ENCODE results near the gene LTA4H. TPM values are rescaled to one million over a fixed set of nuclear protein-coding genes. Genes with fewer than 3 reads are reported as not detected.

LTA4H gene
- total and polyA plus RNA-seq, 2 of the 4 experiments (the other 2 are of a cell fraction): 41.0 to 43.3 TPM

GRCh38 chr12:95995238-95996031 lies 40.0 kb downstream of the LTA4H start (continued):
- no peak for TF ChIP-seq FOS (IDR thresholded peaks at IDR 0.05; ENCODE audit: low read depth, low read length)

- H4K5ac ChIP-seq (ENCODE audit: low read depth, low read length): no peak overlapping the region
- H3K36me3 ChIP-seq (ENCODE audit: control insufficient read depth, insufficient read depth, low read length): no peaks in the 10 kb centered on the region
- no peak overlapping the region for H2AFZ ChIP-seq (replicated peaks; ENCODE audit: low read length, poor library complexity)
- no peaks in the 10 kb centered on the region; the same call in 1 of the 2 replicates for H3K9me1 ChIP-seq (ENCODE audit: insufficient read depth, low read length)
- no TSS peak for BruUV-seq (replicated peaks)
- peaks cover 10% of the 10 kb centered on the region for H3K27me3 ChIP-seq (ENCODE audit: control insufficient read depth, insufficient read depth, low read length)
- in situ Hi-C loops (cut with MboI; ENCODE audit: low sequenced_read_pairs): no loop called here
- no peak overlapping the region for H3K4ac ChIP-seq (ENCODE audit: low read depth, low read length)
- H3K27ac ChIP-seq (ENCODE audit: insufficient read depth, low read length): no peak overlapping the region
- no CpG with 5 or more reads among the region's 5 CpGs for WGBS, 2 experiments (ENCODE audit: extremely low coverage in 2 of 2, insufficient read length in 1 of 2)
- ATAC-seq (ENCODE audit: low read depth): no peak
- H3K9ac ChIP-seq (ENCODE audit: low read depth, low read length): no peak overlapping the region
- dilution Hi-C loops (cut with HindIII; ENCODE audit: low sequenced_read_pairs, unreplicated experiment): no loop called here
- no peak overlapping the region for H3K4me2 ChIP-seq (ENCODE audit: low read depth, low read length)
- no peaks in the 10 kb centered on the region for H3K79me1 ChIP-seq (ENCODE audit: low read depth in 1 of 2, low read length in 2 of 2)
- no peak overlapping the region for H3K56ac ChIP-seq (ENCODE audit: extremely low read depth, insufficient read depth, low read length)
- H3K18ac ChIP-seq (ENCODE audit: low read depth, low read length): no peak overlapping the region
- ChIA-PET POLR2A (ENCODE audit: unreplicated experiment) (no interaction called here), CTCF (no interaction called here)
- H2BK5ac ChIP-seq (ENCODE audit: low read depth, low read length, poor library complexity, severe bottlenecking): no peak overlapping the region
- no peak overlapping the region for H2AK9ac ChIP-seq (replicated peaks; ENCODE audit: low read depth, low read length, poor library complexity)
- H3K14ac ChIP-seq (replicated peaks; ENCODE audit: low read depth, low read length): no peak overlapping the region
- no peaks in the 10 kb centered on the region for H4K20me1 ChIP-seq (ENCODE audit: insufficient read depth, low read length)
- H2BK120ac ChIP-seq (ENCODE audit: low read depth, low read length): no peak overlapping the region
- H3K4me1 ChIP-seq (ENCODE audit: control insufficient read depth, insufficient read depth, low read length): no peaks in the 10 kb centered on the region
- no peak for DNase-seq
- no peaks in the 10 kb centered on the region for H3K9me3 ChIP-seq (ENCODE audit: control insufficient read depth, insufficient read depth, low read length)
- H2BK15ac ChIP-seq (ENCODE audit: low read depth, low read length): no peak overlapping the region
- no peak overlapping the region for H4K8ac ChIP-seq (ENCODE audit: low read depth in 2 of 2, low read length in 2 of 2)
- no peak overlapping the region for H3K23ac ChIP-seq (ENCODE audit: low read depth, low read length)
- no peak overlapping the region for H2AK5ac ChIP-seq (ENCODE audit: low read depth, low read length)
- intact Hi-C loops (cut with micrococcal nuclease): no loop called here
- no peak overlapping the region for H3K4me3 ChIP-seq (ENCODE audit: insufficient read depth, low read depth, low read length)
- TF ChIP-seq SMC3 (IDR thresholded peaks at IDR 0.05; ENCODE audit: low read depth, low read length) (no peak), RFX5 (IDR thresholded peaks at IDR 0.05; ENCODE audit: low read depth, low read length) (no peak), FOS (IDR thresholded peaks at IDR 0.05; ENCODE audit: low read depth, low read length) (no peak), POLR2A (IDR thresholded peaks at IDR 0.05; ENCODE audit: low read depth, low read length) (no peak)
- no peak overlapping the region for H2BK20ac ChIP-seq (ENCODE audit: low read depth, low read length)
- H4K91ac ChIP-seq (ENCODE audit: insufficient read depth, low read depth, low read length): no peak overlapping the region
These were observed 40.9 kb downstream of the LTA4H start for GRCh38 chr12:95994476-95994875.

Measured in IMR-90 (cell line).